Caco-2 (cell line): ENCODE data around the gene KIF3A. TPM values are rescaled to one million over a fixed set of nuclear protein-coding genes. Genes with fewer than 3 reads are reported as not detected.

Source experiments
- BruUV-seq: library from RNA; stranded (reverse); fragments of 400-500 nt; replicated peaks from 2 replicates; lab custom pipeline; 2021; lab: Mats Ljungman, UMichigan
- CTCF ChIA-PET: fragments of 300-600 bp; sonication (Branson Sonifier 250); formaldehyde crosslinking; loops from one replicate; lab custom pipeline; 2022; ENCODE audit warnings: antibody characterized with exemption; lab: Charles Lee
- POLR2A ChIA-PET: fragments of 300-600 bp; sonication (Branson Sonifier 250); formaldehyde crosslinking; loops from one replicate; lab custom pipeline; 2022; ENCODE audit warnings: antibody characterized with exemption; lab: Charles Lee
- DNase-seq, 2 experiments: peaks; one replicate each; pipeline versions ENCODE4 v3.0.0 to v3.0.0-alpha.2; 2020 to 2022
- H3K27me3 ChIP-seq: replicated peaks from 2 replicates; pipeline ENCODE4 v1.6.0; 2011; ENCODE audit warnings: low read length; ENCODE audit not compliant: control insufficient read depth, insufficient read depth
- H3K36me3 ChIP-seq: 2 replicates; pipeline ENCODE4 v1.5.1; 2011; ENCODE audit warnings: low read length; ENCODE audit not compliant: control insufficient read depth, insufficient read depth
- H3K4me1 ChIP-seq: fragments of 250-450 bp; sonication (Bioruptor Pico); 2 replicates; pipeline ENCODE4 v1.5.1; 2020; ENCODE audit warnings: mild to moderate bottlenecking
- H3K4me3 ChIP-seq: 2 replicates; pipeline ENCODE4 v1.5.1; 2011; ENCODE audit warnings: low read depth, mild to moderate bottlenecking, control low read depth, low read length
- H3K9me3 ChIP-seq: fragments of 250-450 bp; sonication (Bioruptor Pico); 2 replicates; pipeline ENCODE4 v1.5.1; 2020; ENCODE audit warnings: mild to moderate bottlenecking, moderate library complexity
- H3K27ac Mint-ChIP-seq: one replicate; pipeline ENCODE4 v1.8.0; 2022; ENCODE audit warnings: mixed read lengths; ENCODE audit not compliant: unreplicated experiment
- H3K27me3 Mint-ChIP-seq: one replicate; pipeline ENCODE4 v1.8.0; 2022; ENCODE audit warnings: mixed read lengths; ENCODE audit not compliant: insufficient read depth, unreplicated experiment
- H3K36me3 Mint-ChIP-seq: one replicate; pipeline ENCODE4 v1.8.0; 2022; ENCODE audit warnings: mild to moderate bottlenecking, mixed read lengths; ENCODE audit not compliant: insufficient read depth, unreplicated experiment
- H3K4me1 Mint-ChIP-seq: one replicate; pipeline ENCODE4 v1.8.0; 2022; ENCODE audit warnings: low read depth, mixed read lengths; ENCODE audit not compliant: unreplicated experiment
- H3K4me3 Mint-ChIP-seq: one replicate; pipeline ENCODE4 v1.8.0; 2022; ENCODE audit warnings: mild to moderate bottlenecking, moderate library complexity, mixed read lengths; ENCODE audit not compliant: unreplicated experiment
- H3K9me3 Mint-ChIP-seq: one replicate; pipeline ENCODE4 v1.8.0; 2022; ENCODE audit warnings: mixed read lengths; ENCODE audit not compliant: unreplicated experiment
- CTCF ChIP-seq, 2 experiments: fragments of 200-600 bp in 1 of 2; IDR thresholded peaks; 1 replicate in 1 of 2; 2 replicates in 1 of 2; pipeline versions ENCODE4 v1.5.1 to v1.8.0; 2011 to 2022; ENCODE audit warnings: antibody characterized with exemption in 1 of 2, control low read depth in 1 of 2, inconsistent platforms in 1 of 2, low read depth in 1 of 2, low read length in 1 of 2, mild to moderate bottlenecking in 1 of 2, moderate library complexity in 1 of 2; ENCODE audit not compliant: insufficient read depth in 1 of 2, severe bottlenecking in 1 of 2, unreplicated experiment in 1 of 2
- intact Hi-C: fragments of 100-400 bp; cut with micrococcal nuclease; formaldehyde crosslinking; loops from one replicate; pipeline ENCODE4 v1.10.0; 2022; ENCODE audit not compliant: unreplicated experiment
- total RNA-seq: library from RNA; stranded (reverse); gene quantifications from 2 replicates; pipeline ENCODE4 v1.2.3, GENCODE V29; 2022

The KIF3A gene
- total RNA-seq, 1 experiment from 2014 or later: 12.7 TPM

- H3K4me3 ChIP-seq: no peak overlapping the region
- H3K4me1 Mint-ChIP-seq: no peaks in the 10 kb centered on the region
- intact Hi-C loops: no loop called here
- DNase-seq: no peak
- no peak overlapping the region for H3K4me3 Mint-ChIP-seq
- H3K27me3 Mint-ChIP-seq: peaks cover 8% of the 10 kb centered on the region
- no peak overlapping the region for H3K27ac Mint-ChIP-seq
- no peaks in the 10 kb centered on the region for H3K36me3 ChIP-seq
- H3K9me3 ChIP-seq: no peaks in the 10 kb centered on the region
- no peaks in the 10 kb centered on the region for H3K4me1 ChIP-seq
- BruUV-seq: no TSS peak
- CTCF ChIA-PET: interaction anchor here (1.3 kb wide), 1 partner anchor 76 kb away, joined by 3 read pairs; no protein-coding TSS in a partner anchor
- H3K36me3 Mint-ChIP-seq: no peaks in the 10 kb centered on the region
- TF ChIP-seq CTCF (IDR thresholded peaks at IDR 0.05; ENCODE audit: insufficient read depth in 1 of 2, low read depth in 1 of 2, low read length in 1 of 2, severe bottlenecking in 1 of 2, unreplicated experiment in 1 of 2): no peak
- POLR2A ChIA-PET: no interaction called here
- H3K27me3 ChIP-seq: no peaks in the 10 kb centered on the region
- H3K9me3 Mint-ChIP-seq: peaks cover 7% of the 10 kb centered on the region
These were observed 7.3 kb upstream of the KIF3A start for GRCh38 chr5:132744659-132745058.

GRCh38 chr5:132742626-132743025 is 5.3 kb upstream of the KIF3A start:
- POLR2A ChIA-PET: no interaction called here
- TF ChIP-seq CTCF (IDR thresholded peaks at IDR 0.05; ENCODE audit: insufficient read depth in 1 of 2, low read depth in 1 of 2, low read length in 1 of 2, severe bottlenecking in 1 of 2, unreplicated experiment in 1 of 2): no peak
- peaks cover 9% of the 10 kb centered on the region for H3K4me1 Mint-ChIP-seq

GRCh38 chr5:132742158-132742557 is 4.8 kb upstream of the KIF3A start:
- Histone ChIP-seq H3K4me3 (no peak overlapping the region), H3K36me3 (no peaks in the 10 kb centered on the region), H3K4me1 (peaks cover 4% of the 10 kb centered on the region; the same call in 1 of the 2 replicates), H3K27me3 (no peaks in the 10 kb centered on the region), H3K9me3 (no peaks in the 10 kb centered on the region)
- Mint-ChIP-seq H3K9me3 (peaks cover 7% of the 10 kb centered on the region), H3K27me3 (peaks cover 8% of the 10 kb centered on the region), H3K27ac (no peak overlapping the region), H3K4me3 (no peak overlapping the region), H3K4me1 (peaks cover 9% of the 10 kb centered on the region), H3K36me3 (peaks cover 5% of the 10 kb centered on the region)
- BruUV-seq: no TSS peak
- no peak for TF ChIP-seq CTCF (IDR thresholded peaks at IDR 0.05; ENCODE audit: insufficient read depth in 1 of 2, low read depth in 1 of 2, low read length in 1 of 2, severe bottlenecking in 1 of 2, unreplicated experiment in 1 of 2)
- no peak for DNase-seq
- intact Hi-C loops: no loop called here
- ChIA-PET CTCF (no interaction called here), POLR2A (no interaction called here)

More at GRCh38 chr5:132742626-132743025, 5.3 kb upstream of the KIF3A start:
- Histone ChIP-seq H3K9me3 (no peaks in the 10 kb centered on the region), H3K36me3 (no peaks in the 10 kb centered on the region), H3K4me1 (peaks cover 4% of the 10 kb centered on the region; the same call in 1 of the 2 replicates), H3K27me3 (no peaks in the 10 kb centered on the region), H3K4me3 (no peak overlapping the region)
- BruUV-seq: no TSS peak
- CTCF ChIA-PET: no interaction called here
- Mint-ChIP-seq H3K9me3 (peaks cover 7% of the 10 kb centered on the region), H3K4me3 (no peak overlapping the region), H3K27me3 (peaks cover 8% of the 10 kb centered on the region), H3K36me3 (peaks cover under 1% of the 10 kb centered on the region), H3K27ac (no peak overlapping the region)
- no peak for DNase-seq
- intact Hi-C loops: no loop called here
